HepG2 (cell line): ENCODE measurements around the gene NMRAL1. TPM values are rescaled to one million over a fixed set of nuclear protein-coding genes. Genes with fewer than 3 reads are reported as not detected.
A peak's percentile ranks its signal among the peaks of the same experiment; 100 is the strongest.

Experiments used
- DNMT3B ChIP-seq: conservative IDR thresholded peaks from 2 replicates; pipeline ENCODE4 v1.6.1; 2016; ENCODE audit warnings: missing biosample characterization, control low read depth
- KDM3A ChIP-seq: IDR thresholded peaks from 2 replicates; pipeline ENCODE4 v1.6.1; 2018; ENCODE audit warnings: low read depth, missing compliant biosample characterization
- polyA plus RNA-seq, 8 experiments: library from polyadenylated mRNA; depleted of rRNA in 3 of 8; stranded (reverse) in 7 of 8; unstranded in 1 of 8; fragments of >200 nt; fragmentation: Illumina TruSeq in 4 of 8; extraction: Trizol in 4 of 8; gene quantifications; 2 replicates each; pipeline versions ENCODE4 v1.2.1 to v1.2.3, GENCODE V29; 2011 to 2016; ENCODE audit warnings: low read depth in 4 of 8, missing spikeins in 1 of 8, mixed read lengths in 1 of 8; ENCODE audit not compliant: insufficient read depth in 1 of 8
- total RNA-seq, 5 experiments: library from RNA; depleted of rRNA; stranded (reverse); fragments of >200 nt; fragmentation: Illumina TruSeq; extraction: Trizol; gene quantifications; 2 replicates each; pipeline ENCODE4 v1.2.3, GENCODE V29; 2016; ENCODE audit warnings: low read depth in 1 of 5
- TF ChIP-seq, protein P1 (sequence below): sonication (generic); formaldehyde crosslinking; IDR thresholded peaks from 2 replicates; pipeline ENCODE4 v1.4.0; 2020; ENCODE audit warnings: missing genetic modification reagents
- TF ChIP-seq, protein P2 (sequence below): sonication (generic); formaldehyde crosslinking; IDR thresholded peaks from 2 replicates; pipeline ENCODE4 v1.8.0; 2022; ENCODE audit warnings: low read depth, missing genetic modification reagents
- TF ChIP-seq, protein P3 (sequence below): sonication (generic); formaldehyde crosslinking; IDR thresholded peaks from 2 replicates; pipeline ENCODE4 v1.4.0; 2020; ENCODE audit warnings: missing genetic modification reagents
- TF ChIP-seq, protein P4 (sequence below), 2 experiments: IDR thresholded peaks; 2 replicates each; pipeline ENCODE4 v1.6.1; 2011 to 2012; ENCODE audit warnings: low read length in 2 of 2, borderline replicate concordance in 1 of 2, low read depth in 1 of 2, mild to moderate bottlenecking in 1 of 2, moderate library complexity in 1 of 2
- TF ChIP-seq, protein P5 (sequence below): sonication (generic); formaldehyde crosslinking; IDR thresholded peaks from 2 replicates; pipeline ENCODE4 v1.5.1; 2020; ENCODE audit warnings: missing genetic modification reagents, mild to moderate bottlenecking, borderline replicate concordance
- TF ChIP-seq, protein P6 (sequence below): sonication (generic); formaldehyde crosslinking; IDR thresholded peaks from 2 replicates; pipeline ENCODE4 v1.9.0; 2021; ENCODE audit warnings: mild to moderate bottlenecking, missing genetic modification reagents

Gene NMRAL1
- total and polyA plus RNA-seq, 2 of the 13 experiments (the other 11 are each of a cell fraction or from before 2014, with no cell fraction given) = 30.8 to 33.1 TPM

DNA sequence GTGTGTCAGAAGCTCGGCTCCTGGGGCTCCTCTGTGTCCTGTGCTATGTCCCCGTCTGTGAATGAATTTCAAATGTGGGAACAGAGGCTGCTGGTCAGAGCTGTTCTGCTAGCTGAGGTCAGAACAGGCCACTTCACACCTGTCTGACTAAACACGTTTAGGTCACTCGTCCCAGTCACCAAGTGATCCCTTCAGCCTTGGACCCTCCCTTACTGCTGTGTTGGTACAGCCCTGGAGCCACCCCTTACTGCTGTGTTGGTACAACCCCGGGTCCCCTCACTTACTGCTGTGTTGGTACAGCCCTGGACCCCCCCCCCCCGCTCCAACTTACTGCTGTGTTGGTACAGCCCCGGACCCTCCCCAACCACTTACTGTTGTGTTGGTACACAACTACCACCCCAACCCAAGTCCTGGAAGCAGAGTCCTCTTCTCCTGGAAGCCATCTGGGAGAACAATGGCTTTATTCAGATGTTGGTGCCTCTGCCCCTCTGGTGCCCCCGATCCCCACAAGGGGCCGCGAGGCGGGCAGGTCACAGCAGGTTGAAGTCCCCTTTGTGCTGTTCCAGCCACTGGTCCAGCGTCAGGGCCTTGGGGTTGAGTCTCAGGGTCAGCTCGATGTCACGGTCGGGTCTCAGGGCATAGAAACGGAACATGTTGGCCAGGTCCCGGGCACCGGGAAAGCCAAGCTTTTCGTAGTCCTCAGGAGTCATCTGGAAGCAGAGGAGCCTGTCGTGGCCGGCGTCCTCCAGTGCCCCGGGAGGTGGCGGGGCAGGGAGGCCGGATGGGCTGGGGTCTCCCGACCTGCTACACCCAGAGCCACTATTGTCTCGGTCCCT lies 13.0 kb downstream of the NMRAL1 start (continued):
- TF ChIP-seq, protein P1, sequence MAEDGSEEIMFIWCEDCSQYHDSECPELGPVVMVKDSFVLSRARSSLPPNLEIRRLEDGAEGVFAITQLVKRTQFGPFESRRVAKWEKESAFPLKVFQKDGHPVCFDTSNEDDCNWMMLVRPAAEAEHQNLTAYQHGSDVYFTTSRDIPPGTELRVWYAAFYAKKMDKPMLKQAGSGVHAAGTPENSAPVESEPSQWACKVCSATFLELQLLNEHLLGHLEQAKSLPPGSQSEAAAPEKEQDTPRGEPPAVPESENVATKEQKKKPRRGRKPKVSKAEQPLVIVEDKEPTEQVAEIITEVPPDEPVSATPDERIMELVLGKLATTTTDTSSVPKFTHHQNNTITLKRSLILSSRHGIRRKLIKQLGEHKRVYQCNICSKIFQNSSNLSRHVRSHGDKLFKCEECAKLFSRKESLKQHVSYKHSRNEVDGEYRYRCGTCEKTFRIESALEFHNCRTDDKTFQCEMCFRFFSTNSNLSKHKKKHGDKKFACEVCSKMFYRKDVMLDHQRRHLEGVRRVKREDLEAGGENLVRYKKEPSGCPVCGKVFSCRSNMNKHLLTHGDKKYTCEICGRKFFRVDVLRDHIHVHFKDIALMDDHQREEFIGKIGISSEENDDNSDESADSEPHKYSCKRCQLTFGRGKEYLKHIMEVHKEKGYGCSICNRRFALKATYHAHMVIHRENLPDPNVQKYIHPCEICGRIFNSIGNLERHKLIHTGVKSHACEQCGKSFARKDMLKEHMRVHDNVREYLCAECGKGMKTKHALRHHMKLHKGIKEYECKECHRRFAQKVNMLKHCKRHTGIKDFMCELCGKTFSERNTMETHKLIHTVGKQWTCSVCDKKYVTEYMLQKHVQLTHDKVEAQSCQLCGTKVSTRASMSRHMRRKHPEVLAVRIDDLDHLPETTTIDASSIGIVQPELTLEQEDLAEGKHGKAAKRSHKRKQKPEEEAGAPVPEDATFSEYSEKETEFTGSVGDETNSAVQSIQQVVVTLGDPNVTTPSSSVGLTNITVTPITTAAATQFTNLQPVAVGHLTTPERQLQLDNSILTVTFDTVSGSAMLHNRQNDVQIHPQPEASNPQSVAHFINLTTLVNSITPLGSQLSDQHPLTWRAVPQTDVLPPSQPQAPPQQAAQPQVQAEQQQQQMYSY = peak; percentile 78
- TF ChIP-seq DNMT3B (CRISPR knock-in tag) = no peak
- TF ChIP-seq, protein P2, sequence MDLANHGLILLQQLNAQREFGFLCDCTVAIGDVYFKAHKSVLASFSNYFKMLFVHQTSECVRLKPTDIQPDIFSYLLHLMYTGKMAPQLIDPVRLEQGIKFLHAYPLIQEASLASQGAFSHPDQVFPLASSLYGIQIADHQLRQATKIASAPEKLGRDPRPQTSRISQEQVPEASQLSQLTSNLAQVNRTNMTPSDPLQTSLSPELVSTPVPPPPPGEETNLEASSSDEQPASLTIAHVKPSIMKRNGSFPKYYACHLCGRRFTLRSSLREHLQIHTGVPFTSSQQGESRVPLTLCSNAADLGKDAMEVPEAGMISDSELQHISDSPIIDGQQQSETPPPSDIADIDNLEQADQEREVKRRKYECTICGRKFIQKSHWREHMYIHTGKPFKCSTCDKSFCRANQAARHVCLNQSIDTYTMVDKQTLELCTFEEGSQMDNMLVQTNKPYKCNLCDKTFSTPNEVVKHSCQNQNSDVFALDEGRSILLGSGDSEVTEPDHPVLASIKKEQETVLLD (CRISPR knock-in tag) = peak; percentile 44; the same call in 1 of the 2 replicates
- TF ChIP-seq, protein P3, sequence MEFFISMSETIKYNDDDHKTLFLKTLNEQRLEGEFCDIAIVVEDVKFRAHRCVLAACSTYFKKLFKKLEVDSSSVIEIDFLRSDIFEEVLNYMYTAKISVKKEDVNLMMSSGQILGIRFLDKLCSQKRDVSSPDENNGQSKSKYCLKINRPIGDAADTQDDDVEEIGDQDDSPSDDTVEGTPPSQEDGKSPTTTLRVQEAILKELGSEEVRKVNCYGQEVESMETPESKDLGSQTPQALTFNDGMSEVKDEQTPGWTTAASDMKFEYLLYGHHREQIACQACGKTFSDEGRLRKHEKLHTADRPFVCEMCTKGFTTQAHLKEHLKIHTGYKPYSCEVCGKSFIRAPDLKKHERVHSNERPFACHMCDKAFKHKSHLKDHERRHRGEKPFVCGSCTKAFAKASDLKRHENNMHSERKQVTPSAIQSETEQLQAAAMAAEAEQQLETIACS (CRISPR knock-in tag) = no peak
- TF ChIP-seq, protein P4, sequence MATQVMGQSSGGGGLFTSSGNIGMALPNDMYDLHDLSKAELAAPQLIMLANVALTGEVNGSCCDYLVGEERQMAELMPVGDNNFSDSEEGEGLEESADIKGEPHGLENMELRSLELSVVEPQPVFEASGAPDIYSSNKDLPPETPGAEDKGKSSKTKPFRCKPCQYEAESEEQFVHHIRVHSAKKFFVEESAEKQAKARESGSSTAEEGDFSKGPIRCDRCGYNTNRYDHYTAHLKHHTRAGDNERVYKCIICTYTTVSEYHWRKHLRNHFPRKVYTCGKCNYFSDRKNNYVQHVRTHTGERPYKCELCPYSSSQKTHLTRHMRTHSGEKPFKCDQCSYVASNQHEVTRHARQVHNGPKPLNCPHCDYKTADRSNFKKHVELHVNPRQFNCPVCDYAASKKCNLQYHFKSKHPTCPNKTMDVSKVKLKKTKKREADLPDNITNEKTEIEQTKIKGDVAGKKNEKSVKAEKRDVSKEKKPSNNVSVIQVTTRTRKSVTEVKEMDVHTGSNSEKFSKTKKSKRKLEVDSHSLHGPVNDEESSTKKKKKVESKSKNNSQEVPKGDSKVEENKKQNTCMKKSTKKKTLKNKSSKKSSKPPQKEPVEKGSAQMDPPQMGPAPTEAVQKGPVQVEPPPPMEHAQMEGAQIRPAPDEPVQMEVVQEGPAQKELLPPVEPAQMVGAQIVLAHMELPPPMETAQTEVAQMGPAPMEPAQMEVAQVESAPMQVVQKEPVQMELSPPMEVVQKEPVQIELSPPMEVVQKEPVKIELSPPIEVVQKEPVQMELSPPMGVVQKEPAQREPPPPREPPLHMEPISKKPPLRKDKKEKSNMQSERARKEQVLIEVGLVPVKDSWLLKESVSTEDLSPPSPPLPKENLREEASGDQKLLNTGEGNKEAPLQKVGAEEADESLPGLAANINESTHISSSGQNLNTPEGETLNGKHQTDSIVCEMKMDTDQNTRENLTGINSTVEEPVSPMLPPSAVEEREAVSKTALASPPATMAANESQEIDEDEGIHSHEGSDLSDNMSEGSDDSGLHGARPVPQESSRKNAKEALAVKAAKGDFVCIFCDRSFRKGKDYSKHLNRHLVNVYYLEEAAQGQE (IDR thresholded peaks at IDR 0.05; ENCODE audit: borderline replicate concordance in 1 of 2, low read depth in 1 of 2, low read length in 2 of 2) = no peak
- TF ChIP-seq, protein P5, sequence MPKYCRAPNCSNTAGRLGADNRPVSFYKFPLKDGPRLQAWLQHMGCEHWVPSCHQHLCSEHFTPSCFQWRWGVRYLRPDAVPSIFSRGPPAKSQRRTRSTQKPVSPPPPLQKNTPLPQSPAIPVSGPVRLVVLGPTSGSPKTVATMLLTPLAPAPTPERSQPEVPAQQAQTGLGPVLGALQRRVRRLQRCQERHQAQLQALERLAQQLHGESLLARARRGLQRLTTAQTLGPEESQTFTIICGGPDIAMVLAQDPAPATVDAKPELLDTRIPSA (CRISPR knock-in tag) = no peak
- 0 out of 2 replicates have a peak, but pooled peaks have one; percentile 36 for TF ChIP-seq KDM3A (CRISPR knock-in tag)
- TF ChIP-seq, protein P6, sequence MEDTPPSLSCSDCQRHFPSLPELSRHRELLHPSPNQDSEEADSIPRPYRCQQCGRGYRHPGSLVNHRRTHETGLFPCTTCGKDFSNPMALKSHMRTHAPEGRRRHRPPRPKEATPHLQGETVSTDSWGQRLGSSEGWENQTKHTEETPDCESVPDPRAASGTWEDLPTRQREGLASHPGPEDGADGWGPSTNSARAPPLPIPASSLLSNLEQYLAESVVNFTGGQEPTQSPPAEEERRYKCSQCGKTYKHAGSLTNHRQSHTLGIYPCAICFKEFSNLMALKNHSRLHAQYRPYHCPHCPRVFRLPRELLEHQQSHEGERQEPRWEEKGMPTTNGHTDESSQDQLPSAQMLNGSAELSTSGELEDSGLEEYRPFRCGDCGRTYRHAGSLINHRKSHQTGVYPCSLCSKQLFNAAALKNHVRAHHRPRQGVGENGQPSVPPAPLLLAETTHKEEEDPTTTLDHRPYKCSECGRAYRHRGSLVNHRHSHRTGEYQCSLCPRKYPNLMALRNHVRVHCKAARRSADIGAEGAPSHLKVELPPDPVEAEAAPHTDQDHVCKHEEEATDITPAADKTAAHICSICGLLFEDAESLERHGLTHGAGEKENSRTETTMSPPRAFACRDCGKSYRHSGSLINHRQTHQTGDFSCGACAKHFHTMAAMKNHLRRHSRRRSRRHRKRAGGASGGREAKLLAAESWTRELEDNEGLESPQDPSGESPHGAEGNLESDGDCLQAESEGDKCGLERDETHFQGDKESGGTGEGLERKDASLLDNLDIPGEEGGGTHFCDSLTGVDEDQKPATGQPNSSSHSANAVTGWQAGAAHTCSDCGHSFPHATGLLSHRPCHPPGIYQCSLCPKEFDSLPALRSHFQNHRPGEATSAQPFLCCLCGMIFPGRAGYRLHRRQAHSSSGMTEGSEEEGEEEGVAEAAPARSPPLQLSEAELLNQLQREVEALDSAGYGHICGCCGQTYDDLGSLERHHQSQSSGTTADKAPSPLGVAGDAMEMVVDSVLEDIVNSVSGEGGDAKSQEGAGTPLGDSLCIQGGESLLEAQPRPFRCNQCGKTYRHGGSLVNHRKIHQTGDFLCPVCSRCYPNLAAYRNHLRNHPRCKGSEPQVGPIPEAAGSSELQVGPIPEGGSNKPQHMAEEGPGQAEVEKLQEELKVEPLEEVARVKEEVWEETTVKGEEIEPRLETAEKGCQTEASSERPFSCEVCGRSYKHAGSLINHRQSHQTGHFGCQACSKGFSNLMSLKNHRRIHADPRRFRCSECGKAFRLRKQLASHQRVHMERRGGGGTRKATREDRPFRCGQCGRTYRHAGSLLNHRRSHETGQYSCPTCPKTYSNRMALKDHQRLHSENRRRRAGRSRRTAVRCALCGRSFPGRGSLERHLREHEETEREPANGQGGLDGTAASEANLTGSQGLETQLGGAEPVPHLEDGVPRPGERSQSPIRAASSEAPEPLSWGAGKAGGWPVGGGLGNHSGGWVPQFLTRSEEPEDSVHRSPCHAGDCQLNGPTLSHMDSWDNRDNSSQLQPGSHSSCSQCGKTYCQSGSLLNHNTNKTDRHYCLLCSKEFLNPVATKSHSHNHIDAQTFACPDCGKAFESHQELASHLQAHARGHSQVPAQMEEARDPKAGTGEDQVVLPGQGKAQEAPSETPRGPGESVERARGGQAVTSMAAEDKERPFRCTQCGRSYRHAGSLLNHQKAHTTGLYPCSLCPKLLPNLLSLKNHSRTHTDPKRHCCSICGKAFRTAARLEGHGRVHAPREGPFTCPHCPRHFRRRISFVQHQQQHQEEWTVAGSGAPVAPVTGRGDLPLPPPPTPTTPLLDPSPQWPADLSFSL = peak; percentile 71
